DMS 273 (cell line): ENCODE results near the gene ANXA11.
"Not testable (repeated sequence)": the region's sequence is repeated elsewhere in the genome, so short reads cannot be mapped to it uniquely, and the experiment has no call there.

Source experiments
- DNase-seq: peaks from one replicate; lab custom pipeline; 2025; ENCODE audit not compliant: unreplicated experiment; lab: John Stamatoyannopoulos, UW

The ANXA11 gene

GRCh38 chr10:80210259-80210658 lies 4.9 kb upstream of the ANXA11 start:
- no peak for DNase-seq

- DNase-seq: no peak
Measured at GRCh38 chr10:80207768-80208370, 2.5 kb upstream of the ANXA11 start.

GRCh38 chr10:80206277-80206655 lies 929 bp upstream of the ANXA11 start:
- no peak for DNase-seq

- peak; percentile 56 for DNase-seq
Measured at GRCh38 chr10:80204677-80205476, 460 bp downstream of the ANXA11 start.

GRCh38 chr10:80203835-80204676 lies 1.3 kb downstream of the ANXA11 start:
- no peak for DNase-seq

- peak; percentile 69 for DNase-seq
Measured at GRCh38 chr10:80202934-80203834, 2.2 kb downstream of the ANXA11 start.

GRCh38 chr10:80202530-80202929 lies 2.8 kb downstream of the ANXA11 start:
- not testable (repeated sequence) for DNase-seq

GRCh38 chr10:80201608-80202141 lies 3.7 kb downstream of the ANXA11 start:
- DNase-seq: no peak

GRCh38 chr10:80200687-80201086 lies 4.7 kb downstream of the ANXA11 start:
- no peak for DNase-seq

GRCh38 chr10:80200259-80200658 lies 5.1 kb downstream of the ANXA11 start:
- DNase-seq: no peak

GRCh38 chr10:80199828-80200227 lies 5.5 kb downstream of the ANXA11 start:
- no peak for DNase-seq

GRCh38 chr10:80197972-80198916 lies 7.1 kb downstream of the ANXA11 start:
- DNase-seq: peak; percentile 12

- DNase-seq: no peak
Measured at GRCh38 chr10:80196950-80197315, 8.4 kb downstream of the ANXA11 start.

GRCh38 chr10:80196270-80196949 lies 8.9 kb downstream of the ANXA11 start:
- peak; percentile 10 for DNase-seq

GRCh38 chr10:80195046-80195574 lies 10.2 kb downstream of the ANXA11 start:
- no peak for DNase-seq

- no peak for DNase-seq
Measured at GRCh38 chr10:80194373-80195045, 10.8 kb downstream of the ANXA11 start.

GRCh38 chr10:80192553-80192952 lies 12.8 kb downstream of the ANXA11 start:
- no peak for DNase-seq
